Lower leg skin (tissue), 3 donors: ENCODE results near the gene FAIM2.

ENCODE experiments used
- CTCF ChIP-seq, 3 donors: fragments of 450-650 bp; IDR thresholded peaks; one replicate each; pipeline ENCODE4 v1.5.1; 2016; ENCODE audit warnings: antibody characterized with exemption in 3 of 3, mild to moderate bottlenecking in 3 of 3, moderate library complexity in 2 of 3
- POLR2A ChIP-seq, 2 donors: fragments of 450-650 bp; IDR thresholded peaks; one replicate each; pipeline ENCODE4 v1.6.1; 2016 to 2017; ENCODE audit warnings: antibody characterized with exemption in 2 of 2, mild to moderate bottlenecking in 1 of 2, moderate library complexity in 1 of 2

GRCh38 chr12:49818241-49818895 is 85.3 kb downstream of the FAIM2 start:
- TF ChIP-seq CTCF (IDR thresholded peaks at IDR 0.05) (no peak), POLR2A (IDR thresholded peaks at IDR 0.05) (no peak)
